Peyer's patch (tissue), 4 donors: ENCODE data around the gene EFCAB8.

ENCODE experiments used
- POLR2A ChIP-seq, 2 donors: fragments of 450-650 bp; IDR thresholded peaks; one replicate each; pipeline ENCODE4 v1.5.1; 2017; ENCODE audit warnings: antibody characterized with exemption in 2 of 2, mild to moderate bottlenecking in 2 of 2, moderate library complexity in 2 of 2
- TF ChIP-seq, protein P1 (sequence below), 6 experiments: fragments of 450-650 bp in 4 of 6; fragments of 200-600 bp in 2 of 6; sonication (generic) in 1 of 6; IDR thresholded peaks; one replicate each; pipeline ENCODE4 v1.5.1; 2017 to 2019; ENCODE audit warnings: antibody characterized with exemption in 6 of 6, mild to moderate bottlenecking in 3 of 6, moderate library complexity in 1 of 6

GRCh38 chr20:33005908-33006775 is 147.4 kb downstream of the EFCAB8 start:
- TF ChIP-seq, protein P1, sequence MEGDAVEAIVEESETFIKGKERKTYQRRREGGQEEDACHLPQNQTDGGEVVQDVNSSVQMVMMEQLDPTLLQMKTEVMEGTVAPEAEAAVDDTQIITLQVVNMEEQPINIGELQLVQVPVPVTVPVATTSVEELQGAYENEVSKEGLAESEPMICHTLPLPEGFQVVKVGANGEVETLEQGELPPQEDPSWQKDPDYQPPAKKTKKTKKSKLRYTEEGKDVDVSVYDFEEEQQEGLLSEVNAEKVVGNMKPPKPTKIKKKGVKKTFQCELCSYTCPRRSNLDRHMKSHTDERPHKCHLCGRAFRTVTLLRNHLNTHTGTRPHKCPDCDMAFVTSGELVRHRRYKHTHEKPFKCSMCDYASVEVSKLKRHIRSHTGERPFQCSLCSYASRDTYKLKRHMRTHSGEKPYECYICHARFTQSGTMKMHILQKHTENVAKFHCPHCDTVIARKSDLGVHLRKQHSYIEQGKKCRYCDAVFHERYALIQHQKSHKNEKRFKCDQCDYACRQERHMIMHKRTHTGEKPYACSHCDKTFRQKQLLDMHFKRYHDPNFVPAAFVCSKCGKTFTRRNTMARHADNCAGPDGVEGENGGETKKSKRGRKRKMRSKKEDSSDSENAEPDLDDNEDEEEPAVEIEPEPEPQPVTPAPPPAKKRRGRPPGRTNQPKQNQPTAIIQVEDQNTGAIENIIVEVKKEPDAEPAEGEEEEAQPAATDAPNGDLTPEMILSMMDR (IDR thresholded peaks at IDR 0.05) = no peak
- TF ChIP-seq POLR2A (IDR thresholded peaks at IDR 0.05) = no peak
